ENCODE measurements around the gene KCNK5. TPM values are rescaled to one million over a fixed set of nuclear protein-coding genes. Genes with fewer than 3 reads are reported as not detected.
A peak's percentile ranks its signal among the peaks of the same experiment; 100 is the strongest.

KCNK5 gene
- total RNA-seq, 2 donors from 2014 or later, result 16.9 to 31.0 TPM

DNA sequence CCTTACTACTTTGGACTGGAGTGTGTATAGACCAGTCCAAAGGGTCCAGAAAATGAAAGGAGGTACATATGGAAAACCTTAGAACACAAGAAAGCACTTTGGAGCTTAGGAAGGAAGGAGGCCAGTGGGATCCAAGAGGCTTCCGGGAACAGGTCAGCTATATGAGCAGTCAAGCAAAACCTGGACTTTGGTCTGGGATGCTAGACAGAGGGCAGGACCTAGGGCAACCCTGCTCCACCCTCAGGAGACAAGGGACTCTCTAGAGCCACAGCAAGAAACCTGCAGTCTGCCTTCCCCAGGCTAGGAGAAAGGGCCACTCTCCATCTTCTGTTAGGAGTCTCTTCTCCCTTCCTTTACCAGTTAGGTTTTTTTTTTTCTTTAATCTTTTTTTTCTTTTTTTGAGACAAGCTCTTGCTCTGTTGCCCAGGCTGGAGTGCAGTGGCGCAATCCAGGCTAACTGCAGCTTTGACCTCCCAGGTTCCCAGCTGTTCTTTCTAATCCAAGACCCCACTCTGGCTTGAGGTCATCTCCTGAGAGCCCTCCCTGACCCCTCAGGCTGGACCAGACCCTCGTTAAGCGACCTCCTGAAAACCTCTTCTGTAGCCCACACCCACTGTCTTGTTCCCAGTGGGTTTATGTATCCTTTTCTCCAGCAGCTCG lies 4.6 kb downstream of the KCNK5 start:
- intact Hi-C loops (cut with DNase I), result no loop called here
- H3K27me3 ChIP-seq, result no peaks in the 10 kb centered on the region
- DNase-seq, result no peak
- no peak for ATAC-seq
- TF ChIP-seq, protein P1, sequence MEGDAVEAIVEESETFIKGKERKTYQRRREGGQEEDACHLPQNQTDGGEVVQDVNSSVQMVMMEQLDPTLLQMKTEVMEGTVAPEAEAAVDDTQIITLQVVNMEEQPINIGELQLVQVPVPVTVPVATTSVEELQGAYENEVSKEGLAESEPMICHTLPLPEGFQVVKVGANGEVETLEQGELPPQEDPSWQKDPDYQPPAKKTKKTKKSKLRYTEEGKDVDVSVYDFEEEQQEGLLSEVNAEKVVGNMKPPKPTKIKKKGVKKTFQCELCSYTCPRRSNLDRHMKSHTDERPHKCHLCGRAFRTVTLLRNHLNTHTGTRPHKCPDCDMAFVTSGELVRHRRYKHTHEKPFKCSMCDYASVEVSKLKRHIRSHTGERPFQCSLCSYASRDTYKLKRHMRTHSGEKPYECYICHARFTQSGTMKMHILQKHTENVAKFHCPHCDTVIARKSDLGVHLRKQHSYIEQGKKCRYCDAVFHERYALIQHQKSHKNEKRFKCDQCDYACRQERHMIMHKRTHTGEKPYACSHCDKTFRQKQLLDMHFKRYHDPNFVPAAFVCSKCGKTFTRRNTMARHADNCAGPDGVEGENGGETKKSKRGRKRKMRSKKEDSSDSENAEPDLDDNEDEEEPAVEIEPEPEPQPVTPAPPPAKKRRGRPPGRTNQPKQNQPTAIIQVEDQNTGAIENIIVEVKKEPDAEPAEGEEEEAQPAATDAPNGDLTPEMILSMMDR (IDR thresholded peaks at IDR 0.05), result no peak
- no peak for TF ChIP-seq POLR2A (IDR thresholded peaks at IDR 0.05)
- peak overlapping the region in 3 of 4 donors; percentile 2 to 84 (median 40) for H3K27ac ChIP-seq
- H3K36me3 ChIP-seq (replicated peaks in 1 of 2; ENCODE audit: insufficient read depth in 1 of 2, low read depth in 2 of 2), result no peaks in the 10 kb centered on the region
- H3K9me3 ChIP-seq, result no peaks in the 10 kb centered on the region
- H3K4me3 ChIP-seq, result no peak overlapping the region
- 62 to 77% methylated on average over 5 of the region's 5 CpGs for WGBS, 2 donors
- peaks cover 55% of the 10 kb centered on the region for H3K4me1 ChIP-seq

- H3K4me3 ChIP-seq, result no peak overlapping the region
- no peaks in the 10 kb centered on the region for H3K36me3 ChIP-seq (replicated peaks in 1 of 2; ENCODE audit: insufficient read depth in 1 of 2, low read depth in 2 of 2)
- H3K4me1 ChIP-seq, result peaks cover 58% of the 10 kb centered on the region
- no peak for TF ChIP-seq POLR2A (IDR thresholded peaks at IDR 0.05)
- TF ChIP-seq, protein P1 (IDR thresholded peaks at IDR 0.05), result no peak
- no peaks in the 10 kb centered on the region for H3K27me3 ChIP-seq
- DNase-seq, result no peak
- no peaks in the 10 kb centered on the region for H3K9me3 ChIP-seq
- ATAC-seq, result no peak
- WGBS, 2 donors, result 53 to 67% methylated on average over 2 of the region's 2 CpGs
- intact Hi-C loops (cut with DNase I), result no loop called here
- H3K27ac ChIP-seq, result peak overlapping the region in 2 of 4 donors; percentile 40 to 84
Measured at GRCh38 chr6:39224011-39224410, 5.3 kb downstream of the KCNK5 start.

- 38 to 43% methylated on average over 3 of the region's 3 CpGs for WGBS, 2 donors
- Histone ChIP-seq H3K27ac (peak overlapping the region in 1 of 4 donors; percentile 84), H3K9me3 (no peaks in the 10 kb centered on the region), H3K27me3 (no peaks in the 10 kb centered on the region), H3K36me3 (replicated peaks in 1 of 2; ENCODE audit: insufficient read depth in 1 of 2, low read depth in 2 of 2) (no peaks in the 10 kb centered on the region), H3K4me3 (no peak overlapping the region), H3K4me1 (peaks cover 58% of the 10 kb centered on the region)
- DNase-seq, result no peak
- intact Hi-C loops (cut with DNase I), result no loop called here
- no peak for TF ChIP-seq POLR2A (IDR thresholded peaks at IDR 0.05)
- TF ChIP-seq, protein P1 (IDR thresholded peaks at IDR 0.05), result no peak
- ATAC-seq, result no peak
Measured at GRCh38 chr6:39223555-39223954, 5.7 kb downstream of the KCNK5 start.

- H3K36me3 ChIP-seq (replicated peaks in 1 of 2; ENCODE audit: insufficient read depth in 1 of 2, low read depth in 2 of 2), result no peaks in the 10 kb centered on the region
- intact Hi-C loops (cut with DNase I), result no loop called here
- H3K27ac ChIP-seq, result peak overlapping the region in 1 of 4 donors; percentile 84
- WGBS, 2 donors, result 81 to 85% methylated on average over 4 to 5 of the region's 5 CpGs
- no peaks in the 10 kb centered on the region for H3K9me3 ChIP-seq
- H3K4me1 ChIP-seq, result peaks cover 58% of the 10 kb centered on the region
- ATAC-seq (no peak), DNase-seq (no peak)
- no peak overlapping the region for H3K4me3 ChIP-seq
- H3K27me3 ChIP-seq, result no peaks in the 10 kb centered on the region
- TF ChIP-seq, protein P1 (IDR thresholded peaks at IDR 0.05), result no peak
- no peak for TF ChIP-seq POLR2A (IDR thresholded peaks at IDR 0.05)
Measured at GRCh38 chr6:39223061-39223460, 6.2 kb downstream of the KCNK5 start.
